IPS-18c (cell line): ENCODE results near the gene TTLL12.

Experiments
- H3K4me3 ChIP-seq: 2 replicates; pipeline ENCODE4 v1.7.0; 2013; ENCODE audit warnings: low read depth, mild to moderate bottlenecking, low read length, moderate library complexity; ENCODE audit not compliant: insufficient read depth
- H3K9me3 ChIP-seq: one replicate; pipeline ENCODE4 v1.6.1; 2013; ENCODE audit warnings: mild to moderate bottlenecking, low read length, moderate library complexity; ENCODE audit not compliant: control insufficient read depth, insufficient read depth

TTLL12 gene

GRCh38 chr22:43186272-43187170 lies at the start of gene TTLL12:
Gene TTLL12 (minus strand): TSS chr22:43187134. CDS start chr22:43187069, 65 bp downstream.
- H3K9me3 ChIP-seq = no peaks in the 10 kb centered on the region
- peak within 1 kb of the TSS; percentile 84 for H3K4me3 ChIP-seq

- Histone ChIP-seq H3K4me3 (no peak overlapping the region), H3K9me3 (no peaks in the 10 kb centered on the region)
These were observed 48.8 kb upstream of the TTLL12 start for GRCh38 chr22:43235445-43236409.

GRCh38 chr22:43234264-43234988 lies 47.5 kb upstream of the TTLL12 start:
- no peak overlapping the region for H3K4me3 ChIP-seq
- no peaks in the 10 kb centered on the region for H3K9me3 ChIP-seq

- H3K4me3 ChIP-seq = no peak overlapping the region
- no peaks in the 10 kb centered on the region for H3K9me3 ChIP-seq
These were observed 46.6 kb upstream of the TTLL12 start for GRCh38 chr22:43233529-43233928.

- no peak overlapping the region for H3K4me3 ChIP-seq
- H3K9me3 ChIP-seq = no peaks in the 10 kb centered on the region
These were observed 45.5 kb upstream of the TTLL12 start for GRCh38 chr22:43232445-43232844.

- Histone ChIP-seq H3K9me3 (no peaks in the 10 kb centered on the region), H3K4me3 (no peak overlapping the region)
These were observed 44.7 kb upstream of the TTLL12 start for GRCh38 chr22:43231724-43232034.

GRCh38 chr22:43230971-43231723 lies 44.2 kb upstream of the TTLL12 start:
- peak overlapping the region; percentile 6; the same call in 1 of the 2 replicates for H3K4me3 ChIP-seq
- no peaks in the 10 kb centered on the region for H3K9me3 ChIP-seq

GRCh38 chr22:43230571-43230970 lies 43.6 kb upstream of the TTLL12 start:
- Histone ChIP-seq H3K4me3 (no peak overlapping the region), H3K9me3 (no peaks in the 10 kb centered on the region)

GRCh38 chr22:43228863-43229262 lies 41.9 kb upstream of the TTLL12 start:
- Histone ChIP-seq H3K9me3 (no peaks in the 10 kb centered on the region), H3K4me3 (no peak overlapping the region)

- H3K9me3 ChIP-seq = no peaks in the 10 kb centered on the region
These were observed 41.4 kb upstream of the TTLL12 start for GRCh38 chr22:43228330-43228729.

GRCh38 chr22:43227239-43227630 lies 40.3 kb upstream of the TTLL12 start:
- H3K4me3 ChIP-seq = no peak overlapping the region

More at GRCh38 chr22:43228330-43228729, 41.4 kb upstream of the TTLL12 start:
- H3K4me3 ChIP-seq = no peak overlapping the region

GRCh38 chr22:43226377-43227238 lies 39.7 kb upstream of the TTLL12 start:
- Histone ChIP-seq H3K4me3 (peak overlapping the region; percentile 9; the same call in 1 of the 2 replicates), H3K9me3 (no peaks in the 10 kb centered on the region)

More at GRCh38 chr22:43227239-43227630, 40.3 kb upstream of the TTLL12 start:
- H3K9me3 ChIP-seq = no peaks in the 10 kb centered on the region

GRCh38 chr22:43225609-43226008 lies 38.7 kb upstream of the TTLL12 start:
- Histone ChIP-seq H3K4me3 (no peak overlapping the region), H3K9me3 (no peaks in the 10 kb centered on the region)

- no peak overlapping the region for H3K4me3 ChIP-seq
- no peaks in the 10 kb centered on the region for H3K9me3 ChIP-seq
These were observed 36.1 kb upstream of the TTLL12 start for GRCh38 chr22:43222987-43223386.

- no peaks in the 10 kb centered on the region for H3K9me3 ChIP-seq
- no peak overlapping the region for H3K4me3 ChIP-seq
These were observed 35.3 kb upstream of the TTLL12 start for GRCh38 chr22:43222262-43222661.
